ENCODE measurements around the gene FBXW8. TPM values are rescaled to one million over a fixed set of nuclear protein-coding genes. Genes with fewer than 3 reads are reported as not detected.
A peak's percentile ranks its signal among the peaks of the same experiment; 100 is the strongest.

The FBXW8 gene
- total and polyA plus RNA-seq, 4 donors, result 3.9 to 20.3 (median 12.5) TPM

- peak overlapping the region in 1 of 2 donors; percentile 42 for H3K27ac ChIP-seq (ENCODE audit: low read depth in 1 of 2, low read length in 1 of 2)
- ATAC-seq (ENCODE audit: insufficient read depth, low FRiP score), result no peak
- no peaks in the 10 kb centered on the region for H3K36me3 ChIP-seq (ENCODE audit: control insufficient read depth in 4 of 4, insufficient read depth in 4 of 4, low read length in 4 of 4)
Measured at GRCh38 chr12:117069101-117069797, 158.5 kb downstream of the FBXW8 start.

GRCh38 chr12:117069926-117070900 lies 159.5 kb downstream of the FBXW8 start:
- no peaks in the 10 kb centered on the region for H3K9me3 ChIP-seq (ENCODE audit: control insufficient read depth in 4 of 4, insufficient read depth in 3 of 4, low read length in 3 of 4)
- ATAC-seq (ENCODE audit: insufficient read depth, low FRiP score), result no peak
- no peaks in the 10 kb centered on the region for H3K4me1 ChIP-seq (ENCODE audit: control insufficient read depth in 5 of 5, insufficient read depth in 5 of 5, low read length in 5 of 5)
- TF ChIP-seq, protein P1, sequence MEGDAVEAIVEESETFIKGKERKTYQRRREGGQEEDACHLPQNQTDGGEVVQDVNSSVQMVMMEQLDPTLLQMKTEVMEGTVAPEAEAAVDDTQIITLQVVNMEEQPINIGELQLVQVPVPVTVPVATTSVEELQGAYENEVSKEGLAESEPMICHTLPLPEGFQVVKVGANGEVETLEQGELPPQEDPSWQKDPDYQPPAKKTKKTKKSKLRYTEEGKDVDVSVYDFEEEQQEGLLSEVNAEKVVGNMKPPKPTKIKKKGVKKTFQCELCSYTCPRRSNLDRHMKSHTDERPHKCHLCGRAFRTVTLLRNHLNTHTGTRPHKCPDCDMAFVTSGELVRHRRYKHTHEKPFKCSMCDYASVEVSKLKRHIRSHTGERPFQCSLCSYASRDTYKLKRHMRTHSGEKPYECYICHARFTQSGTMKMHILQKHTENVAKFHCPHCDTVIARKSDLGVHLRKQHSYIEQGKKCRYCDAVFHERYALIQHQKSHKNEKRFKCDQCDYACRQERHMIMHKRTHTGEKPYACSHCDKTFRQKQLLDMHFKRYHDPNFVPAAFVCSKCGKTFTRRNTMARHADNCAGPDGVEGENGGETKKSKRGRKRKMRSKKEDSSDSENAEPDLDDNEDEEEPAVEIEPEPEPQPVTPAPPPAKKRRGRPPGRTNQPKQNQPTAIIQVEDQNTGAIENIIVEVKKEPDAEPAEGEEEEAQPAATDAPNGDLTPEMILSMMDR (IDR thresholded peaks at IDR 0.05; ENCODE audit: control extremely low read depth, extremely low read depth), result no peak
- H3K36me3 ChIP-seq (ENCODE audit: control insufficient read depth in 4 of 4, insufficient read depth in 4 of 4, low read length in 4 of 4), result no peaks in the 10 kb centered on the region
- H3K27me3 ChIP-seq (ENCODE audit: control insufficient read depth in 3 of 3, insufficient read depth in 3 of 3, low read length in 2 of 3), result no peaks in the 10 kb centered on the region
- H3K9ac ChIP-seq (ENCODE audit: insufficient read depth in 1 of 2, low read length in 2 of 2), result no peak overlapping the region
- WGBS, 2 donors, result 41 to 69% methylated on average over 14 of the region's 14 CpGs
- peak overlapping the region; percentile 34 to 71 for H3K27ac ChIP-seq (ENCODE audit: low read depth in 1 of 2, low read length in 1 of 2)
- no peak overlapping the region for H3K4me3 ChIP-seq
- DNase-seq, result peak in 1 of 3 donors; percentile 54

More at GRCh38 chr12:117069101-117069797, 158.5 kb downstream of the FBXW8 start:
- H3K9ac ChIP-seq (ENCODE audit: insufficient read depth in 1 of 2, low read length in 2 of 2), result no peak overlapping the region
- H3K4me3 ChIP-seq, result no peak overlapping the region
- no peaks in the 10 kb centered on the region for H3K27me3 ChIP-seq (ENCODE audit: control insufficient read depth in 3 of 3, insufficient read depth in 3 of 3, low read length in 2 of 3)
- no peaks in the 10 kb centered on the region for H3K4me1 ChIP-seq (ENCODE audit: control insufficient read depth in 5 of 5, insufficient read depth in 5 of 5, low read length in 5 of 5)
- no peaks in the 10 kb centered on the region for H3K9me3 ChIP-seq (ENCODE audit: control insufficient read depth in 4 of 4, insufficient read depth in 3 of 4, low read length in 3 of 4)
- no peak for DNase-seq
- 55 to 67% methylated on average over 17 of the region's 17 CpGs for WGBS, 2 donors
- TF ChIP-seq, protein P1 (IDR thresholded peaks at IDR 0.05; ENCODE audit: control extremely low read depth, extremely low read depth), result no peak

DNA sequence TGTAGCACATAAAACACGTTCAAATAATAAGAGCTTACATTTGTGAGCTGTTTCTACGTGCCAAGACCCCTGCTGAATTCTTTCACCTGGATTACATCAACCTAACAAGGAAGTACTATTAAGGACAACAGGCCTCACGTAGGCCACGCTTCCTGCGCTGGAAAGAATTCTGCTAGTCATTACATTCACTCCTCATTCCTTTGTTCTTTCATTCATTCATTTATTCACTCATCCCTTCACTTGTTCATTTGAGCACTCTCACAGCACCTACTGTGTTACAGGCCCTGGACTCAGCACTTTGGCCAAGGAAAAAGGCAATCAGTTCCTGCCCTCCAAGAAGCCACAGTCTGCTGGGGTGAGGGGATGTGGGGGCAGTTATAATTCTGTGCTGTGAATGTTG lies 160.3 kb downstream of the FBXW8 start:
- Histone ChIP-seq H3K27me3 (ENCODE audit: control insufficient read depth in 3 of 3, insufficient read depth in 3 of 3, low read length in 2 of 3) (no peaks in the 10 kb centered on the region), H3K4me3 (no peak overlapping the region), H3K27ac (ENCODE audit: low read depth in 1 of 2, low read length in 1 of 2) (no peak overlapping the region), H3K9me3 (ENCODE audit: control insufficient read depth in 4 of 4, insufficient read depth in 3 of 4, low read length in 3 of 4) (no peaks in the 10 kb centered on the region), H3K36me3 (ENCODE audit: control insufficient read depth in 4 of 4, insufficient read depth in 4 of 4, low read length in 4 of 4) (no peaks in the 10 kb centered on the region), H3K4me1 (ENCODE audit: control insufficient read depth in 5 of 5, insufficient read depth in 5 of 5, low read length in 5 of 5) (no peaks in the 10 kb centered on the region), H3K9ac (ENCODE audit: insufficient read depth in 1 of 2, low read length in 2 of 2) (no peak overlapping the region)
- ATAC-seq (ENCODE audit: insufficient read depth, low FRiP score), result no peak
- DNase-seq, result no peak
- WGBS, 2 donors, result 47 to 80% methylated on average over 5 of the region's 5 CpGs
- TF ChIP-seq, protein P1 (IDR thresholded peaks at IDR 0.05; ENCODE audit: control extremely low read depth, extremely low read depth), result no peak

Data from lung (tissue), 12 donors.